Testis (tissue), 3 donors: ENCODE data around the gene SCAPER. TPM values are rescaled to one million over a fixed set of nuclear protein-coding genes. Genes with fewer than 3 reads are reported as not detected.

Experiments
- DNase-seq: peaks from one replicate; pipeline ENCODE4 v3.0.0-alpha.2; 2019
- H3K27ac ChIP-seq, 2 donors: fragments of 200-600 bp; sonication (generic); one replicate each; pipeline ENCODE4 v1.5.1; 2019
- H3K27me3 ChIP-seq: fragments of 200-600 bp; sonication (generic); one replicate; pipeline ENCODE4 v1.5.1; 2019
- H3K36me3 ChIP-seq: fragments of 200-600 bp; sonication (generic); one replicate; pipeline ENCODE4 v1.5.1; 2017; ENCODE audit warnings: low read depth; ENCODE audit errors: missing control alignments
- H3K4me1 ChIP-seq: fragments of 200-600 bp; sonication (generic); one replicate; pipeline ENCODE4 v1.5.1; 2019
- H3K4me3 ChIP-seq, 2 donors: fragments of 200-600 bp; sonication (generic); one replicate each; pipeline ENCODE4 v1.5.1; 2017 to 2019
- H3K9me3 ChIP-seq: fragments of 200-600 bp; sonication (generic); one replicate; pipeline ENCODE4 v1.5.1; 2017
- CTCF ChIP-seq, 3 experiments: fragments of 450-650 bp in 2 of 3; fragments of 200-600 bp in 1 of 3; sonication (generic) in 1 of 3; IDR thresholded peaks; one replicate each; pipeline ENCODE4 v1.5.1; 2016 to 2019; ENCODE audit warnings: antibody characterized with exemption in 3 of 3, mild to moderate bottlenecking in 2 of 3, moderate library complexity in 1 of 3
- POLR2A ChIP-seq: fragments of 450-650 bp; IDR thresholded peaks from one replicate; pipeline ENCODE4 v1.6.1; 2017; ENCODE audit warnings: antibody characterized with exemption, mild to moderate bottlenecking, moderate library complexity
- WGBS, 2 donors: methylation state at CpG; one replicate each; pipeline ENCODE4 v1.1.5; 2018; 5-methylcytosine and 5-hydroxymethylcytosine counted together
- intact Hi-C: fragments of 100-400 bp; cut with DNase I; formaldehyde crosslinking; loops from one replicate; pipeline ENCODE4 v1.15.1; 2023; ENCODE audit warnings: low total_unique reads
- polyA plus RNA-seq: library from polyadenylated mRNA; stranded (reverse); fragments of 350-450 nt; fragmentation: Illumina TruSeq; extraction: RNeasy Lipid Tissue Mini Kit (QIAGEN cat#74804); gene quantifications from one replicate; pipeline ENCODE4 v1.2.3, GENCODE V29; 2014; ENCODE audit warnings: low read depth, low replicate concordance; ENCODE audit not compliant: insufficient read depth
- total RNA-seq, 2 donors: library from RNA; depleted of rRNA; stranded (reverse); fragments of >200 nt; gene quantifications; one replicate each; pipeline ENCODE4 v1.2.3, GENCODE V29; 2016

The SCAPER gene
- total and polyA plus RNA-seq, 3 donors from 2014 or later, result 43.7 to 60.7 (median 54.8) TPM

GRCh38 chr15:76345583-76345879, 559.6 kb downstream of the SCAPER start:
- TF ChIP-seq CTCF (IDR thresholded peaks at IDR 0.05) (no peak), POLR2A (no peak)
- 26 to 37% methylated on average over 7 of the region's 7 CpGs for WGBS, 2 donors
- Histone ChIP-seq H3K4me3 (peak overlapping the region in 1 of 2 donors; percentile 46), H3K27ac (no peak overlapping the region), H3K27me3 (no peaks in the 10 kb centered on the region), H3K4me1 (peaks cover 6% of the 10 kb centered on the region), H3K36me3 (no peaks in the 10 kb centered on the region), H3K9me3 (no peaks in the 10 kb centered on the region)
- intact Hi-C loops, result no loop called here
- DNase-seq, result no peak

GRCh38 chr15:76344893-76345582, 560.1 kb downstream of the SCAPER start:
- TF ChIP-seq CTCF (IDR thresholded peaks at IDR 0.05) (no peak), POLR2A (no peak)
- no peak for DNase-seq
- WGBS, 2 donors, result 38 to 41% methylated on average over 3 of the region's 3 CpGs
- Histone ChIP-seq H3K27ac (no peak overlapping the region), H3K27me3 (no peaks in the 10 kb centered on the region), H3K9me3 (no peaks in the 10 kb centered on the region), H3K36me3 (no peaks in the 10 kb centered on the region), H3K4me3 (no peak overlapping the region), H3K4me1 (peaks cover 9% of the 10 kb centered on the region)
- intact Hi-C loops, result no loop called here

GRCh38 chr15:76343313-76343996, 561.7 kb downstream of the SCAPER start:
- H3K4me1 ChIP-seq, result peaks cover 16% of the 10 kb centered on the region
- TF ChIP-seq CTCF (IDR thresholded peaks at IDR 0.05), result no peak
- TF ChIP-seq POLR2A, result no peak
- no peak overlapping the region for H3K27ac ChIP-seq
- peak overlapping the region; percentile 46 to 54 for H3K4me3 ChIP-seq
- H3K27me3 ChIP-seq, result no peaks in the 10 kb centered on the region
- no peaks in the 10 kb centered on the region for H3K9me3 ChIP-seq
- intact Hi-C loops, result no loop called here
- 20 to 22% methylated on average over 16 of the region's 16 CpGs for WGBS, 2 donors
- no peaks in the 10 kb centered on the region for H3K36me3 ChIP-seq
- DNase-seq, result no peak

GRCh38 chr15:76342382-76343201, 562.5 kb downstream of the SCAPER start:
- WGBS, 2 donors, result 4 to 9% methylated on average over 6 to 80 of the region's 87 CpGs
- H3K27me3 ChIP-seq, result no peaks in the 10 kb centered on the region
- no peaks in the 10 kb centered on the region for H3K36me3 ChIP-seq
- peak; percentile 67 for DNase-seq
- H3K4me1 ChIP-seq, result peaks cover 16% of the 10 kb centered on the region
- H3K27ac ChIP-seq, result no peak overlapping the region
- TF ChIP-seq CTCF (IDR thresholded peaks at IDR 0.05) (no peak), POLR2A (no peak)
- intact Hi-C loops, result no loop called here
- H3K4me3 ChIP-seq, result peak overlapping the region; percentile 46 to 54
- no peaks in the 10 kb centered on the region for H3K9me3 ChIP-seq
